HG03457 (cell line): ENCODE results near the gene TAS2R41.

ENCODE experiments used
- ATAC-seq: cut with Tn5 transposase; IDR thresholded peaks from one replicate; pipeline ENCODE4 v1.9.1; 2021; ENCODE audit warnings: moderate number of reproducible peaks; ENCODE audit not compliant: unreplicated experiment

The TAS2R41 gene

GRCh38 chr7:143492799-143493739 lies 15.4 kb downstream of the TAS2R41 start:
- ATAC-seq: no peak

DNA sequence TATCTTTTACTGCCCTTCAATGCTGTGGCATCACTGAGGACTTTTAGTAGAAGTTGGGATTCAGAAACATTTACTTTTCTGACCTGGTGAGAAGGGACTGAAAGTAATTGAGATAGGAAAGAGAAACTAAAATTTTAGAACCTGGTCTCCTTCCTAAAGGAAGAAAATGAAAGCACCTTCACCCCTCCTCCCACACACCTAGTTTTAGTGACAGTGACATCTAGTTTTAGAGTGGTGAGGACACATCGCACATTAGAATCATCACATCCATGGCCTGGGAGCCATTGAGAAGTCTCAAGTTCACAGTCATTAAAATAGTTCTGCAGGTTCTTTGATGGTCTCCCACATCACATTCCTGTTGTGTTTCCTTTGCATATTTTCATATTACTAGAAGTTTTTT lies 16.1 kb downstream of the TAS2R41 start:
- no peak for ATAC-seq

DNA sequence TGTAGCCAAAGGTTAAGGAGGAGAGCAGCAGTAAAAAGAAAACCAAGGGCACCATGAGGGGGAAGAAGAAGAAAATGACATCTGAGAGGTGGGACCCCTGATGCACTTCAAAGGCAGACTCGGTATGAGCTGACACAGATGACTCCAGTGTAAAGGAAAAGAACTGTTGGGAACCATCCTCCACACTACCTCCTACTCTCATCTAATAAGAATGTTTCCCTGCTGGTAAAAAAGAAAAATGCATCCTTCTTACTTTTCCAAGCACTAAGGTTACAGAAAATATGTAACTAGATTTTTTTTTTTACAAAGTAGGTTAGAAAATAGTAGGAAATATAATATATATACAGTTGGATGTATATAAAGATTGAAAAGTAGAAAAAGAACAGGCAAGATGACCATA lies 16.9 kb downstream of the TAS2R41 start:
- ATAC-seq: no peak

DNA sequence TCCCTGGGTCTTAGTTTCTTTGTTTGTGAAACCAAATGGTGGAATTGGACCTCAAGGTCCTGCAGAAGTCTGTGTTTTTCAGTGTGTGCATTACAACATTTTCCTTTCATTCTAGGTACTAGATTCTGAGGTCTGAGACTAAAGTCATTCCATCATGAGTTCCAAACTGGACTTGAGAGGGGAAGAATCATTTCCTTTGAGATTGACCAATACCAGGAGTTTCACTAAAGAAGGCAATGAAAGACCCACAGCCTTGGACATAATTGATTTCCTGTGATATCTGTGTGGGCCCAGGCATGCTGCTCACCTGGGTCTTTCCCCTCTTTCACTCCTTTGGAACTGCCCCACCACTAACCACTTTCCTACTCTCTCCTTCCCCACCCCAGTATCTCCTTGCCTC lies 18.2 kb downstream of the TAS2R41 start:
- ATAC-seq: no peak

DNA sequence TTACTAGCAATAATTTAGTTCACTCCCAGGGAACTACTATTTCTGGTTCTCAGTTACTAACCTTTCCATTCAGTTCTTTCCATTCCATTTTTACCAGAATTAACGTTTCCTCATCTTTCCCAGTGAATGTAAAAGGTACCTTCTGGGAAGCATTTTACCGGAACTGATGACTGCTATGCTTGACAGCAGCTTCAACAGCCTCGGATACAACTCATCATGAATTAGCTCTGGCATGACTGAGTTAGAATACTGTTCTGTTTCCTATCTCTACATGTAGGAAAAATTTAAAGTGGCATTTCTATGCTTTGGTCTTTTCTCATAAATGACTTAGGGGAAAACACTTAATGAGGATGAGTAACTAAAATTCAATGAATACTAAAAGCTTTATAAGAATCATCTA lies 18.6 kb downstream of the TAS2R41 start:
- no peak for ATAC-seq

DNA sequence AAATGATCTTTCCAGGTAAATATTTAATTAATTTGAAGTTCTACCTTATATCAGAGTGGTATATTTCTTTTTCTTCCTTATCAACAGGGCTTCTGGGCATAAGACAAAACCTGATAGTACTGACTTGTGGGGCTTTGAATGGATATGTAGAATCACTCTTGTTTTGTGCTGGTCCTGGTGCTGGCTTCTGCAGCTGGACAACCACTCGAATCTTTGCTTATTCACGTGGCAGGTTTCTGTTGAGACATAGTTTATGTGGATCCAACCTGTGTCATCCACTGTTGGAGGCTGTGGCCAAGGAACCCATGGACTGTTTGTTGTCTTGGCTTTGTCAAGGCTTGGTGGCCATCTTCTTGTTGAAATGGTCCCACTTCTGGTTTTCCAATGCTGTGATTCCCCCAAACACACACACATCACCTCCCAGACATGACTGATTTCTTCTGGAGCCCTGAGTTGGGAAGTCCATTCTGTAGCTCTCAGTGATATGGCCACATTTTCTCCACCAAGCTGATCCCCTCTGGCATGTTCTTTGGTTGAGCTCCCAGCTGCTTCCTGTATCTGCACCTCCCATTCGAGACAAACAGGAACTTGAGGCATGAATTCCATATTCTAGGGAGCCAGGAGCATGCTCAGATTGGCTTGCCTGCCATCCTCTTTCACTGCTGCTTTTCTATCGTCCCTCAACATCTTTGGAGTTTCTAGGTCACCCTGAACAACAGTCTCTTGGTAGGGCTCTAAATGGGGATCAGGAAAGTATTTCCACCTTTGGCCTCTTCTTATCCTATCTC lies 19.5 kb downstream of the TAS2R41 start:
- ATAC-seq: no peak

- ATAC-seq: no peak
Observed at GRCh38 chr7:143499246-143499645, 21.6 kb downstream of the TAS2R41 start.

GRCh38 chr7:143499743-143500348 lies 22.2 kb downstream of the TAS2R41 start:
- no peak for ATAC-seq

DNA sequence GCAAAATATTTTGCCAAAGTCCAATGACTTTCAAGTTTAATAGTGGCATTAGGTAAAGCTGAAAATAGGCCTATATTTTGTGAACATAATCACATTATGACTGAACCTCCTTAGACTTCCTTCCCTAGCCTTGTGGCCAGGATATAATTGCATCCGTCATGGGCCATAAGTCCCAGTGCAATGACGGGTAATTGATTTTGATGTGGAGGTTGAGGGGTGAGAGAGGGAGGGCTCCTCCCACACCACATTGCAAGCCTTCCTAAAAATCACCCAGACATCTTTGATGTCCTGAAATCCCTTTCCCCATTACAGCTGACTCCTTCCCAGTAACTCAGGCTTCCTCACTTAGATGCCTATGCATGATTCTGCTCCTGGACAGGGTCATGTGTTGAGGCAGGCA lies 25.6 kb downstream of the TAS2R41 start:
- no peak for ATAC-seq

GRCh38 chr7:143504215-143504936 lies 26.7 kb downstream of the TAS2R41 start:
- ATAC-seq: no peak

DNA sequence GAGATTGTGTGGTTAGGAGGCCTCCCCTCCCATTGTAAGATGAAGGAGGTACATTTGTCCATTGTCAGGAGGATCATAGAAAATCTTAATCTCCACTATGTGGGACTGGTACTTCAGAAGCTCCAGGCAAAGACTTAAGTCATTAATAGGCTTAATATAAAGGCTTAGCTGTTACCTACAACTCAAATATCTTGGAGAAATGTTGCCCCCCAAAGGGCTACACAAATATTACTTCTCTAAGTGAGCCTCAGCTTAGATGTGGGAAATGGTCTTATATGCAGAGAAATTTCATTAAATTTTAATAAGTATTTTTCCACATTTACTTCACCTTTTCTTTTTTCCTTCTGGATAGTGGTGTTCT lies 27.2 kb downstream of the TAS2R41 start:
- ATAC-seq: no peak

GRCh38 chr7:143505838-143506237 lies 28.2 kb downstream of the TAS2R41 start:
- ATAC-seq: no peak

DNA sequence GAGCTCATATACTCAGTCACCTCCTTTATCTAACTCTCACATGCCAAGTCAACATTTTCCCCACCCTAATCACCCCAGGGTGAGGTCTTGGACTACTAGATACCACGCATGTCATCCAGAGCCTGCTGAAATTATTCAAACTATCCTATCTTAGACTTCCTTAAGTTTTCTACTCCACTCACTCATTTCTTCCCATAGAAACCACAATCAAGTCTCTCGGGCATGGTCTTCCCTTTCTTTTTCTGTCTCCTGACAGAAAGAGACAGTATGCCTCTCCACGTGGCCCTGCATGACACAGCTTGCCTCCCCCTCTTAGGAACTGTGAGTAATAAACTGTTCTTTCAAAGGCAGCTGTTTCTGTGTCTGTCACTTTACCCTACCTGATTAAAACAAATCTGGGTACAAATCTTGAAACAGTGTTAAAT lies 29.4 kb downstream of the TAS2R41 start:
- ATAC-seq: no peak

DNA sequence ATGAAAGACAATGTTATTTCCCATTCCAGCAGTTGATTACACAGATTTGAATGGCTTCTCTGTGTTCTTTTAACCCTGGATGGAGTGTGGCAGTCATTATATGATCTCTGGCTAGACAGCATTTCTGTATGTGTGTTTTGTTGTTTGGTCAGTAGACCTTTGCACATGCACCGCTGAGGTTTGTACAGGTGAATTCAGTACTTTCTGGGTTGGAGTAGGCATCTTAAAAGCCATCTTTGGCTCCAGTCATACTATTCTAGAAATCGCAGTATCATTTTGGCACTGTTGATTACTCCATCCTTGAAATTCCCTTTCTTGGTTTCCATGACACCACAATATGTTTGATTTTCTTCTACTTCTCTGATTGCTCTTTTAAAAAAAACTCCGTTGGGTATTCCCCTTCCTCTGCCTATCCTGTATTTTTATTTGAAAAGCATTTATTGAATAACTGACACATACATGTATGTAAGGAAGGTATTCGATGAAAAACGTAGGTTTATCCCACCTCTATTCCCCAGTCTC lies 29.9 kb downstream of the TAS2R41 start:
- no peak for ATAC-seq

DNA sequence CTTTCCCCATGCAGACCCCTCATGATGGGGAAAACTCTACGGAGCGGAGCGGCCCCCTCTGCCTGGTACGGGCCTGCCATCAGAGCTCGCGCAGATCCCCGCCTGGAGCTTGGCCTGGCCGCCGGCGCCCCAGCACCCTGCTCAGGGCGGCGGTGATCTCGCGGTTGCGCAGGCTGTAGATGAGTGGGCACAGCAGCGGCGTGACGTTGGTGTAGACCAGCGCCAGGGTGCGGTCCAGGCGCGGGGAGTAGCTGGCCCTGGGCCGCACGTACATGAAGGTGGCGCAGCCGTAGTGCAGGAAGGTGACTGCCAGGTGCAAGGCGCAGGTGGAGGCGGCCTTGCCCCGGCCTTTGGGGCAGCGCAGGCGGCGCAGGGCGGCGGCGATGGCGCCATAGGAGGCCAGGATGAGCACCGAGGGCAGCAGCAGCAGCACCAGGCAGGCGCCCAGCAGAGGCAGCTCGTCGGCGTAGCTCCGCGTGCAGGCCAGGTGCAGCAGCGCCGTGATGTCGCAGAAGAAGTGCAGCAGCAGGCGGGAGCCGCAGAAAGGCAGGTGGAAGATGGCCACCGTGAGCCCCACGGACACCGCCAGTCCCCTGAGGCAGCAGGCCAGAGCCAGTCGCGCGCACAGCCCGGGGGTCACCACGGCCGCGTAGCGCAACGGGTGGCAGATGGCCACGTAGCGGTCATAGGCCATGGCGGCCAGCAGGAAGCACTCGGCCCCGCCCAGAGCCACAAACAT lies 33.4 kb downstream of the TAS2R41 start:
- no peak for ATAC-seq

- no peak for ATAC-seq
Observed at GRCh38 chr7:143511593-143512047, 33.9 kb downstream of the TAS2R41 start.

DNA sequence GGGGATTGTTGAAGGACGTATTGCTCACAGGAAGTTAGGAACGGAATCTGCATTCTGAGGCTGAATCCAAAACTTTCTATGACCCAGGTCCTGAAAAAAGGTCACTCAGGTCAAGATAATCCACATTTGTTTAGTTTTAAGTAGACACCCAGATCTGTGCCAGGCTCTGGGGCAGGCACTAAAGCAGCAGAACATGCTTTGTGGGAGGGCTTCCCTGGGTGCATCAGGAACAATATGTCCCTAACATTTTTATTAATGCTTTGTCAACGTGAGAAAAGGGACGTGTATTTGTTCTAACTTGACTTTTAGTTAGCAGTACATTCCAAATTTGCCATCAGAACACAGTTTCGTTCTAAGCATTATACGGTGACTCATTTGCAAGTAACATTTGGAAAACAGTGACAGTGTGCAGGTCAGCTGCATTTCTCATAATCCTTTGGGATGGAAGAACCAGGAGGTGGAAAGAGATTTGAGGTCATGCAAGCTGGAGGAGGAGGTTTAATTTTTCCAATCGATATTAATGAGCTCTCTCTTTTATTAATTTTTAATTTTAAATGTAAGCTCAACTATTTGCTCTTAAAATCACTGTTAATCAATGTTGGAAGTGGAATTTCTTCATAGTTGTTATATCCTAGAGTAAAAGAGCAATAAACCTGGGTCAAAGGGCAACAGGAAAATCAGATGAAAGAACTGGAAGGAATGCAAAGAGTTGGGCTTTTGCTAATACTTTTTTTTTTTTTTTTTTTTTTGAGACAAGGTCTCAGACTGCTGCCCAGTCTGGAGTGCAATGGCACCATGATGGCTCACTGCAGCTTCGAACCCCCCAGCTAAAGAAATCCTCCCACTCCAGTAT lies 35.0 kb downstream of the TAS2R41 start:
- ATAC-seq: no peak

DNA sequence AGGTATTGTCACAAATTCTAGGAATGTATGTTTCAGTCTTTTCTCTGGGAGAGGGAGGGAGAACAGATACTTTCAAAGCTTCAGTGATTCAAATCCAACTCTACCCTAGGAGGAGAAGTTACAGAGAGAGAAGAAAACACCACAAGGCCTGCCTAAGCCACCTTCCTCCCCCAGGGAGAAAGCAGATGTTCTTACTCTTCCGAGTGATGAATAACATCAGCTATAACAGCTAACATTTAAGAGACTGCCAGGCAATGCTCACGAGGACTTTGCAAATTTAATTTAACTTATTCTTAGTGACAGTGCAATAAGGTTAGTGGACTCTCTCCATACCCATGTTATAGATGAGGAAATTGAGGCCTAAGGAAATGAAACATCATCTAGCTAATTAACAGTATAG lies 36.8 kb downstream of the TAS2R41 start:
- ATAC-seq: no peak
